ENCODE results near the gene PI4K2B. TPM values are rescaled to one million over a fixed set of nuclear protein-coding genes. Genes with fewer than 3 reads are reported as not detected.
A peak's percentile ranks its signal among the peaks of the same experiment; 100 is the strongest.

PI4K2B gene
- total and polyA plus RNA-seq, 2 of the 8 experiments (the other 6 are each of a cell fraction or from before 2014, with no cell fraction given): 3.0 to 16.2 TPM

GRCh38 chr4:25234390-25235370, 847 bp downstream of the PI4K2B start (continued):
- TF ChIP-seq CHD7 (IDR thresholded peaks at IDR 0.05; ENCODE audit: insufficient replicate concordance, low read length) (no peak), CBX8 (IDR thresholded peaks at IDR 0.05; ENCODE audit: borderline replicate concordance, low read depth, low read length) (no peak), KDM4A (IDR thresholded peaks at IDR 0.05; ENCODE audit: low read depth, low read length, severe bottlenecking) (peak; percentile 17)

Data from H1 (cell line).